A673 (cell line): ENCODE results near the gene ACVR1C. TPM values are rescaled to one million over a fixed set of nuclear protein-coding genes. Genes with fewer than 3 reads are reported as not detected.

Experiments used
- BruUV-seq: library from RNA; stranded (reverse); fragments of 400-500 nt; replicated peaks from 2 replicates; lab custom pipeline; 2021; lab: Mats Ljungman, UMichigan
- CTCF ChIA-PET: fragments of 300-600 bp; sonication (Branson Sonifier 250); formaldehyde crosslinking; loops from one replicate; lab custom pipeline; 2022; ENCODE audit warnings: antibody characterized with exemption; lab: Charles Lee
- POLR2A ChIA-PET: fragments of 300-600 bp; sonication (Branson Sonifier 250); formaldehyde crosslinking; loops from one replicate; lab custom pipeline; 2022; ENCODE audit warnings: antibody characterized with exemption; ENCODE audit not compliant: low non-redundant PET; lab: Charles Lee
- DNase-seq: peaks from one replicate; pipeline ENCODE4 v3.0.0-alpha.2; 2015; ENCODE audit warnings: low spot score
- H3K27ac ChIP-seq: fragments of 200-600 bp; sonication (generic); 2 replicates; pipeline ENCODE4 v1.5.1; 2016; ENCODE audit warnings: mixed run types, low read depth, mild to moderate bottlenecking, mixed read lengths, antibody characterized with exemption, low read length; ENCODE audit not compliant: poor library complexity, severe bottlenecking
- H3K27me3 ChIP-seq: fragments of 200-600 bp; sonication (generic); replicated peaks from 2 replicates; pipeline ENCODE4 v1.6.1; 2017; ENCODE audit warnings: mixed run types, low read depth, mild to moderate bottlenecking, mixed read lengths, antibody characterized with exemption, low read length; ENCODE audit not compliant: insufficient read depth, poor library complexity
- H3K36me3 ChIP-seq: fragments of 200-600 bp; sonication (generic); 2 replicates; pipeline ENCODE4 v1.6.1; 2016; ENCODE audit warnings: mixed run types, mild to moderate bottlenecking, mixed read lengths, antibody characterized with exemption, low read length; ENCODE audit not compliant: insufficient read depth, poor library complexity, severe bottlenecking
- H3K4me1 ChIP-seq: fragments of 200-600 bp; sonication (generic); 2 replicates; pipeline ENCODE4 v1.6.1; 2017; ENCODE audit warnings: mixed run types, mild to moderate bottlenecking, mixed read lengths, antibody characterized with exemption, low read length; ENCODE audit not compliant: insufficient read depth, poor library complexity, severe bottlenecking
- H3K4me3 ChIP-seq: fragments of 200-600 bp; sonication (generic); 2 replicates; pipeline ENCODE4 v1.5.1; 2016; ENCODE audit warnings: low read depth, mixed run types, mild to moderate bottlenecking, mixed read lengths, low read length; ENCODE audit not compliant: poor library complexity, severe bottlenecking
- H3K9me3 ChIP-seq: fragments of 200-600 bp; sonication (generic); 2 replicates; pipeline ENCODE4 v1.6.1; 2016; ENCODE audit warnings: mixed run types, low read depth, mild to moderate bottlenecking, mixed read lengths, antibody characterized with exemption, low read length; ENCODE audit not compliant: poor library complexity, severe bottlenecking
- EZH2 ChIP-seq: fragments of 200-600 bp; sonication (generic); IDR thresholded peaks from 2 replicates; pipeline ENCODE4 v1.6.1; 2017; ENCODE audit warnings: borderline replicate concordance, low read depth, mild to moderate bottlenecking, mixed read lengths, antibody characterized with exemption, low read length; ENCODE audit not compliant: poor library complexity, severe bottlenecking
- intact Hi-C: fragments of 100-400 bp; cut with micrococcal nuclease; formaldehyde crosslinking; loops from one replicate; pipeline ENCODE4 v1.10.0; 2022; ENCODE audit not compliant: unreplicated experiment
- total RNA-seq: library from RNA; stranded (reverse); gene quantifications from 2 replicates; pipeline ENCODE4 v1.2.3, GENCODE V29; 2021
- TF ChIP-seq, protein P1 (sequence below): fragments of 300-800, 200-600 bp; sonication (generic); conservative IDR thresholded peaks from 2 replicates; pipeline ENCODE4 v1.5.1; 2017; ENCODE audit warnings: low read depth, mild to moderate bottlenecking, antibody characterized with exemption, low read length, moderate library complexity, mixed read lengths

ACVR1C gene
- total RNA-seq, 1 experiment from 2014 or later, result 0.13 TPM

GRCh38 chr2:157477919-157478318 is 150.7 kb downstream of the ACVR1C start:
- no TSS peak for BruUV-seq
- POLR2A ChIA-PET, result no interaction called here
- no peak overlapping the region for H3K27ac ChIP-seq
- no peaks in the 10 kb centered on the region for H3K36me3 ChIP-seq
- H3K4me3 ChIP-seq, result no peak overlapping the region
- CTCF ChIA-PET, result interaction anchor here (1.2 kb wide), 1 partner anchor 197 kb away, joined by 3 read pairs; no protein-coding TSS in a partner anchor
- no peak for DNase-seq
- no peaks in the 10 kb centered on the region for H3K4me1 ChIP-seq
- H3K27me3 ChIP-seq, result no peaks in the 10 kb centered on the region
- no peak for TF ChIP-seq EZH2
- TF ChIP-seq, protein P1, sequence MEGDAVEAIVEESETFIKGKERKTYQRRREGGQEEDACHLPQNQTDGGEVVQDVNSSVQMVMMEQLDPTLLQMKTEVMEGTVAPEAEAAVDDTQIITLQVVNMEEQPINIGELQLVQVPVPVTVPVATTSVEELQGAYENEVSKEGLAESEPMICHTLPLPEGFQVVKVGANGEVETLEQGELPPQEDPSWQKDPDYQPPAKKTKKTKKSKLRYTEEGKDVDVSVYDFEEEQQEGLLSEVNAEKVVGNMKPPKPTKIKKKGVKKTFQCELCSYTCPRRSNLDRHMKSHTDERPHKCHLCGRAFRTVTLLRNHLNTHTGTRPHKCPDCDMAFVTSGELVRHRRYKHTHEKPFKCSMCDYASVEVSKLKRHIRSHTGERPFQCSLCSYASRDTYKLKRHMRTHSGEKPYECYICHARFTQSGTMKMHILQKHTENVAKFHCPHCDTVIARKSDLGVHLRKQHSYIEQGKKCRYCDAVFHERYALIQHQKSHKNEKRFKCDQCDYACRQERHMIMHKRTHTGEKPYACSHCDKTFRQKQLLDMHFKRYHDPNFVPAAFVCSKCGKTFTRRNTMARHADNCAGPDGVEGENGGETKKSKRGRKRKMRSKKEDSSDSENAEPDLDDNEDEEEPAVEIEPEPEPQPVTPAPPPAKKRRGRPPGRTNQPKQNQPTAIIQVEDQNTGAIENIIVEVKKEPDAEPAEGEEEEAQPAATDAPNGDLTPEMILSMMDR, result no peak
- intact Hi-C loops, result no loop called here
- H3K9me3 ChIP-seq, result no peaks in the 10 kb centered on the region

- BruUV-seq, result no TSS peak
- H3K9me3 ChIP-seq, result no peaks in the 10 kb centered on the region
- no peak overlapping the region for H3K4me3 ChIP-seq
- H3K4me1 ChIP-seq, result no peaks in the 10 kb centered on the region
- H3K36me3 ChIP-seq, result no peaks in the 10 kb centered on the region
- no peak for DNase-seq
- ChIA-PET CTCF (interaction anchor here (1.2 kb wide), 1 partner anchor 197 kb away, joined by 3 read pairs; no protein-coding TSS in a partner anchor), POLR2A (no interaction called here)
- intact Hi-C loops, result no loop called here
- no peak overlapping the region for H3K27ac ChIP-seq
- no peaks in the 10 kb centered on the region for H3K27me3 ChIP-seq
- TF ChIP-seq, protein P1, result no peak
- no peak for TF ChIP-seq EZH2
These were observed 151.5 kb downstream of the ACVR1C start for GRCh38 chr2:157476953-157477709.

Other genes with a start within 250 kb of the ACVR1C start
- not detected in 2 replicates for gene CYTIP, start 184.8 kb downstream of the ACVR1C start, total RNA-seq
- 17.1 and 18.3 TPM in 2 replicates for gene ACVR1, start 247.5 kb upstream of the ACVR1C start, total RNA-seq